Measurements from ENCODE around the gene CCNQ. TPM values are rescaled to one million over a fixed set of nuclear protein-coding genes. Genes with fewer than 3 reads are reported as not detected.
A peak's percentile ranks its signal among the peaks of the same experiment; 100 is the strongest.

The CCNQ gene
- total RNA-seq, 1 donor = 29.3 TPM

- no peak overlapping the region for H3K4me2 ChIP-seq (ENCODE audit: insufficient read depth, low read length)
- no peaks in the 10 kb centered on the region for H3K79me2 ChIP-seq (ENCODE audit: insufficient read depth, low read length)
- peaks cover 18% of the 10 kb centered on the region for H3K27me3 ChIP-seq (ENCODE audit: insufficient read depth, low read length)
- H2AFZ ChIP-seq (ENCODE audit: low read length) = no peak overlapping the region
- no peaks in the 10 kb centered on the region for H4K20me1 ChIP-seq (ENCODE audit: insufficient read depth, low read length)
- H3K4me1 ChIP-seq (ENCODE audit: insufficient read depth, low read length) = no peaks in the 10 kb centered on the region
- no peaks in the 10 kb centered on the region for H3K36me3 ChIP-seq (ENCODE audit: insufficient read depth, low read length)
- no peak overlapping the region for H3K4me3 ChIP-seq (ENCODE audit: insufficient read depth, low read length)
- peak; percentile 98 for DNase-seq (ENCODE audit: insufficient read length, low spot score, missing footprints)
- TF ChIP-seq CTCF (IDR thresholded peaks at IDR 0.05; ENCODE audit: extremely low read depth, low read depth, low read length) = peak; percentile 73
- no peaks in the 10 kb centered on the region for H3K9me3 ChIP-seq (ENCODE audit: low read depth, low read length)
- H3K27ac ChIP-seq (ENCODE audit: low read depth, low read length) = no peak overlapping the region
These were observed 44.3 kb downstream of the CCNQ start for GRCh38 chrX:153554519-153555167.

GRCh38 chrX:153551135-153551534, 47.8 kb downstream of the CCNQ start:
- H2AFZ ChIP-seq (ENCODE audit: low read length) = no peak overlapping the region
- H3K4me2 ChIP-seq (ENCODE audit: insufficient read depth, low read length) = no peak overlapping the region
- no peaks in the 10 kb centered on the region for H3K4me1 ChIP-seq (ENCODE audit: insufficient read depth, low read length)
- H4K20me1 ChIP-seq (ENCODE audit: insufficient read depth, low read length) = no peaks in the 10 kb centered on the region
- no peak for TF ChIP-seq CTCF (IDR thresholded peaks at IDR 0.05; ENCODE audit: extremely low read depth, low read depth, low read length)
- no peaks in the 10 kb centered on the region for H3K36me3 ChIP-seq (ENCODE audit: insufficient read depth, low read length)
- H3K27ac ChIP-seq (ENCODE audit: low read depth, low read length) = no peak overlapping the region
- H3K27me3 ChIP-seq (ENCODE audit: insufficient read depth, low read length) = peaks cover 13% of the 10 kb centered on the region
- no peak for DNase-seq (ENCODE audit: insufficient read length, low spot score, missing footprints)
- H3K79me2 ChIP-seq (ENCODE audit: insufficient read depth, low read length) = no peaks in the 10 kb centered on the region
- no peak overlapping the region for H3K4me3 ChIP-seq (ENCODE audit: insufficient read depth, low read length)
- H3K9me3 ChIP-seq (ENCODE audit: low read depth, low read length) = no peaks in the 10 kb centered on the region

- no peak overlapping the region for H3K27ac ChIP-seq (ENCODE audit: low read depth, low read length)
- no peaks in the 10 kb centered on the region for H3K79me2 ChIP-seq (ENCODE audit: insufficient read depth, low read length)
- TF ChIP-seq CTCF (IDR thresholded peaks at IDR 0.05; ENCODE audit: extremely low read depth, low read depth, low read length) = no peak
- no peak overlapping the region for H3K4me2 ChIP-seq (ENCODE audit: insufficient read depth, low read length)
- no peaks in the 10 kb centered on the region for H3K9me3 ChIP-seq (ENCODE audit: low read depth, low read length)
- no peak for DNase-seq (ENCODE audit: insufficient read length, low spot score, missing footprints)
- H2AFZ ChIP-seq (ENCODE audit: low read length) = no peak overlapping the region
- no peaks in the 10 kb centered on the region for H3K36me3 ChIP-seq (ENCODE audit: insufficient read depth, low read length)
- peaks cover under 1% of the 10 kb centered on the region for H3K27me3 ChIP-seq (ENCODE audit: insufficient read depth, low read length)
- no peak overlapping the region for H3K4me3 ChIP-seq (ENCODE audit: insufficient read depth, low read length)
- H3K4me1 ChIP-seq (ENCODE audit: insufficient read depth, low read length) = no peaks in the 10 kb centered on the region
- H4K20me1 ChIP-seq (ENCODE audit: insufficient read depth, low read length) = no peaks in the 10 kb centered on the region
These were observed 49.1 kb downstream of the CCNQ start for GRCh38 chrX:153549807-153550206.

GRCh38 chrX:153549231-153549630, 49.7 kb downstream of the CCNQ start:
- no peaks in the 10 kb centered on the region for H3K9me3 ChIP-seq (ENCODE audit: low read depth, low read length)
- no peak overlapping the region for H3K4me3 ChIP-seq (ENCODE audit: insufficient read depth, low read length)
- no peak for DNase-seq (ENCODE audit: insufficient read length, low spot score, missing footprints)
- no peak overlapping the region for H3K4me2 ChIP-seq (ENCODE audit: insufficient read depth, low read length)
- no peak overlapping the region for H3K27ac ChIP-seq (ENCODE audit: low read depth, low read length)
- no peaks in the 10 kb centered on the region for H3K36me3 ChIP-seq (ENCODE audit: insufficient read depth, low read length)
- no peaks in the 10 kb centered on the region for H3K4me1 ChIP-seq (ENCODE audit: insufficient read depth, low read length)
- no peak overlapping the region for H2AFZ ChIP-seq (ENCODE audit: low read length)
- H4K20me1 ChIP-seq (ENCODE audit: insufficient read depth, low read length) = no peaks in the 10 kb centered on the region
- no peaks in the 10 kb centered on the region for H3K27me3 ChIP-seq (ENCODE audit: insufficient read depth, low read length)
- TF ChIP-seq CTCF (IDR thresholded peaks at IDR 0.05; ENCODE audit: extremely low read depth, low read depth, low read length) = no peak
- no peaks in the 10 kb centered on the region for H3K79me2 ChIP-seq (ENCODE audit: insufficient read depth, low read length)
